HL-60 (cell line): Measurements from ENCODE around the gene GPR149.

ENCODE experiments used
- DNase-seq, 2 experiments: peaks; one replicate each; pipeline ENCODE4 v3.0.0-alpha.2; 2010 to 2020; ENCODE audit warnings: low read depth in 1 of 2, low spot score in 1 of 2
- H3K27ac ChIP-seq: fragments of 250-450 bp; sonication (Bioruptor Pico); replicated peaks from 2 replicates; pipeline ENCODE4 v1.5.1; 2020; ENCODE audit warnings: mild to moderate bottlenecking, moderate library complexity
- H3K27me3 ChIP-seq: fragments of 250-450 bp; sonication (Bioruptor Pico); 2 replicates; pipeline ENCODE4 v1.5.1; 2021; ENCODE audit warnings: mild to moderate bottlenecking, moderate library complexity; ENCODE audit not compliant: insufficient read depth, poor library complexity, severe bottlenecking
- H3K4me3 ChIP-seq: replicated peaks from 2 replicates; pipeline ENCODE4 v1.5.1; 2011; ENCODE audit warnings: mild to moderate bottlenecking, control low read depth, low read length; ENCODE audit not compliant: insufficient read depth
- GABPA ChIP-seq: IDR thresholded peaks from 2 replicates; pipeline ENCODE4 v1.6.1; 2012; ENCODE audit warnings: low read depth
- POLR2AphosphoS5 ChIP-seq: IDR thresholded peaks from 2 replicates; pipeline ENCODE4 v1.6.1; 2012; ENCODE audit warnings: low read depth
- SPI1 ChIP-seq: IDR thresholded peaks from 2 replicates; pipeline ENCODE4 v1.6.1; 2012; ENCODE audit warnings: low read depth, mild to moderate bottlenecking, borderline replicate concordance
- TF ChIP-seq, protein P1 (sequence below): IDR thresholded peaks from one replicate; pipeline ENCODE4 v1.5.1; 2011; ENCODE audit warnings: low read length, control low read depth, inconsistent platforms; ENCODE audit not compliant: insufficient read depth
- TF ChIP-seq, protein P2 (sequence below): IDR thresholded peaks from 2 replicates; pipeline ENCODE4 v1.6.1; 2012; ENCODE audit warnings: low read depth; ENCODE audit not compliant: insufficient replicate concordance

Gene GPR149

DNA sequence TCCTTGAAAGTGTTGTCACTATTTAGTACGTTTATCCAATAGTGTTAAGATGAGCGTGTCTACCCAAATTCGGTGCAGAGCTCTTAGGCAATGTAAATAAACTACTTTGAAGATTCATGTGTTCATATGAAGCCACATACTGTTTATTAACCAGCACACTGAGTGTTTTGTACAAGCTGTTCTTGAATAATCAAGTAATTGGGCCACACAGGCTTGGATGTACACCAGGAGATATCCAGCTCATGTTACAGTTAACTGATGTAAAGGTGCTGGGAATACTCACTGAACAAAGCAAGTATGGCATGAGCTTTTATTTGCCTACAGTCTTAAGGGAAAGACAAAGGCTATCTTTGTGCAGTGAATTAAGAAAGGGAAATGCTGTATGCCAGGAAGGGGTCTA lies 105.1 kb downstream of the GPR149 start:
- no peak for DNase-seq
- Histone ChIP-seq H3K27ac (peak overlapping the region; percentile 95), H3K4me3 (no peak overlapping the region; the same call in 1 of the 2 replicates), H3K27me3 (no peaks in the 10 kb centered on the region)
- no peak for TF ChIP-seq POLR2AphosphoS5
- TF ChIP-seq GABPA = no peak
- TF ChIP-seq SPI1 = no peak
- TF ChIP-seq, protein P1, sequence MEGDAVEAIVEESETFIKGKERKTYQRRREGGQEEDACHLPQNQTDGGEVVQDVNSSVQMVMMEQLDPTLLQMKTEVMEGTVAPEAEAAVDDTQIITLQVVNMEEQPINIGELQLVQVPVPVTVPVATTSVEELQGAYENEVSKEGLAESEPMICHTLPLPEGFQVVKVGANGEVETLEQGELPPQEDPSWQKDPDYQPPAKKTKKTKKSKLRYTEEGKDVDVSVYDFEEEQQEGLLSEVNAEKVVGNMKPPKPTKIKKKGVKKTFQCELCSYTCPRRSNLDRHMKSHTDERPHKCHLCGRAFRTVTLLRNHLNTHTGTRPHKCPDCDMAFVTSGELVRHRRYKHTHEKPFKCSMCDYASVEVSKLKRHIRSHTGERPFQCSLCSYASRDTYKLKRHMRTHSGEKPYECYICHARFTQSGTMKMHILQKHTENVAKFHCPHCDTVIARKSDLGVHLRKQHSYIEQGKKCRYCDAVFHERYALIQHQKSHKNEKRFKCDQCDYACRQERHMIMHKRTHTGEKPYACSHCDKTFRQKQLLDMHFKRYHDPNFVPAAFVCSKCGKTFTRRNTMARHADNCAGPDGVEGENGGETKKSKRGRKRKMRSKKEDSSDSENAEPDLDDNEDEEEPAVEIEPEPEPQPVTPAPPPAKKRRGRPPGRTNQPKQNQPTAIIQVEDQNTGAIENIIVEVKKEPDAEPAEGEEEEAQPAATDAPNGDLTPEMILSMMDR = no peak
- TF ChIP-seq, protein P2, sequence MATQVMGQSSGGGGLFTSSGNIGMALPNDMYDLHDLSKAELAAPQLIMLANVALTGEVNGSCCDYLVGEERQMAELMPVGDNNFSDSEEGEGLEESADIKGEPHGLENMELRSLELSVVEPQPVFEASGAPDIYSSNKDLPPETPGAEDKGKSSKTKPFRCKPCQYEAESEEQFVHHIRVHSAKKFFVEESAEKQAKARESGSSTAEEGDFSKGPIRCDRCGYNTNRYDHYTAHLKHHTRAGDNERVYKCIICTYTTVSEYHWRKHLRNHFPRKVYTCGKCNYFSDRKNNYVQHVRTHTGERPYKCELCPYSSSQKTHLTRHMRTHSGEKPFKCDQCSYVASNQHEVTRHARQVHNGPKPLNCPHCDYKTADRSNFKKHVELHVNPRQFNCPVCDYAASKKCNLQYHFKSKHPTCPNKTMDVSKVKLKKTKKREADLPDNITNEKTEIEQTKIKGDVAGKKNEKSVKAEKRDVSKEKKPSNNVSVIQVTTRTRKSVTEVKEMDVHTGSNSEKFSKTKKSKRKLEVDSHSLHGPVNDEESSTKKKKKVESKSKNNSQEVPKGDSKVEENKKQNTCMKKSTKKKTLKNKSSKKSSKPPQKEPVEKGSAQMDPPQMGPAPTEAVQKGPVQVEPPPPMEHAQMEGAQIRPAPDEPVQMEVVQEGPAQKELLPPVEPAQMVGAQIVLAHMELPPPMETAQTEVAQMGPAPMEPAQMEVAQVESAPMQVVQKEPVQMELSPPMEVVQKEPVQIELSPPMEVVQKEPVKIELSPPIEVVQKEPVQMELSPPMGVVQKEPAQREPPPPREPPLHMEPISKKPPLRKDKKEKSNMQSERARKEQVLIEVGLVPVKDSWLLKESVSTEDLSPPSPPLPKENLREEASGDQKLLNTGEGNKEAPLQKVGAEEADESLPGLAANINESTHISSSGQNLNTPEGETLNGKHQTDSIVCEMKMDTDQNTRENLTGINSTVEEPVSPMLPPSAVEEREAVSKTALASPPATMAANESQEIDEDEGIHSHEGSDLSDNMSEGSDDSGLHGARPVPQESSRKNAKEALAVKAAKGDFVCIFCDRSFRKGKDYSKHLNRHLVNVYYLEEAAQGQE = no peak

DNA sequence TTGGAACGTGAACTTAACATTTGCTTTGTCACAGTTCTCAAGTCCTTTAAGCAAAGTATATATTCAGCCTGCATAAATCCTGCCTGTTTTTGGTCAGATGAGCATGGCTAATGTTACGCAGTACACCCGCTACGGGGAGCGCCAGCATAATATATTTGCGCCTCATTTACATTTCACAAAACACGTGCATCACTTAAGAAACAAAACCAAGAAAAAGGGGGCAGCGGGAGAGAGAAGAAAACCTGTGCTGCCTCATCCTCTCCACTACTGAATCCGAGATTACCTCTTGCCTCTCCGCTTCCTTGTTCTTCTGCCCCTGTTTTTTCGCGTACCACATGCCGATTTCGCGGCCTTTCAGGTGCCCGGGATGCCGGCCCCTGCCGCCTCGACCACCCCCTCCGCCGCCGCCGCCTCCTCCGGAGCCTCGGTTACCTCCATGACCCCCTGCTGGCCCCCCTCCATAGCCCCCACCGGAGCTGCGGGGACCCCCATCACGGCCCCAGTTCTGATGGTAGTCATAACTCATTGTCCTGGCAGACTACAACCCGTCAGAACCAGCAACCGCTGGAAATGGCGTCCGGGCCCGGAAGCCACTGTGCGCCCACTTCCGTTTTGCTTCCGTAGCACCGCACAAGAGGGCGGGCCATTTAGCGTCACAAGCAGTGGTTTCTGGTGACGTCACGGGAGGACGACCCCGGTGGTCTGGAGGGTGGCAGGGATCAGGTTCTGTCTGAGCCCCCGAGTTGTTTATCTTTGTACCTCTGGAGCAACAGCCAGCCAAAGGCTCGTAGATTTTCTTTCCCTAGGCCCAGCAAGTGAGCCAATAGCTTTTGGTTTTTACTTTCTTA lies 105.9 kb downstream of the GPR149 start, which contains the start of gene DHX36:
TSS of gene DHX36 (minus strand) at position 597 of the 848 bp plus-strand sequence. CDS start at position 526, 71 bp downstream.
- peak; percentile 96 for TF ChIP-seq POLR2AphosphoS5
- TF ChIP-seq, protein P2 = peak; percentile 71
- TF ChIP-seq, protein P1 = no peak
- peak; percentile 50; the same call in 1 of the 2 replicates for TF ChIP-seq SPI1
- TF ChIP-seq GABPA = peak; percentile 89
- peak; percentile 87 to 89 for DNase-seq
- Histone ChIP-seq H3K27ac (peak within 1 kb of the TSS; percentile 95), H3K4me3 (peak within 1 kb of the TSS; percentile 71), H3K27me3 (no peaks in the 10 kb centered on the region)

DNA sequence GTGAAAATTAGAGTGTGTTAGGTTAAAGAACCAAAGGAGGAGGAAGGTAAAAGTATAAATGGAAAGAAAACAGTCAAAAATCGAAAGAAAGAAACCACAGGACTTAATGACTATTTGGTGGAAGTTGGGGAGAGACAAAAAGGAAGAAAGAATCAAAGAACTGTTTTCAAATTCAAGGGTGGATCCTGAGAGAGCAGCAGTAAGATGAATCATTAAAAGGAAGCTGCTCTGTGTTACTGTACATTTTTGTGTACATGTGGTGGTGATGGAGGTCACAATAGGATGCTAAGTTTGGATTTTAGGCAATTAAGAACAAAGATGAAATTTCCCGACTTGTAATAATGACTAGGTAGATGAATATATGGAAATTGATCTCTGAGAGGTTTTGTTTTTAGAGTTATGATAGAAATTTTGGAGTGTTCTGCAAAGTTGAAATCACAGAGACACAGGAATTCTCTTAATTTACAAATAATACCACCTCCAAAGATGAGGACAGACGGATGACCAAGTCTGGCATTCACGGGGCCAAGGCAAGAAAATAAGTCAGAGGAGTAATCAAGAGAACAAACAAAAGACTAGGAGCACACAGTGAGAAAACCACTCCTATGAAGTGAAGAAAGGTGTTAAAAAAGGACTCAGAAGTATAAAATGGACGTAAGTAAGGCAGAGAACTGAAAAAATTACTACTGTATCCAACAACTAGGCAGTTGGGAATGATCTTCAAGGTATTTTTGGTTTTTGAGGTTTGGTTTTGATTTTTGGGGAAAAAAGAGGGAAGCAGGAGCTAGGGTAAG lies 112.8 kb downstream of the GPR149 start:
- Histone ChIP-seq H3K4me3 (no peak overlapping the region), H3K27ac (no peak overlapping the region), H3K27me3 (no peaks in the 10 kb centered on the region)
- no peak for DNase-seq
- TF ChIP-seq, protein P2 = no peak
- TF ChIP-seq, protein P1 = no peak
- TF ChIP-seq GABPA = no peak
